SIG-M5 (cell line): ENCODE data around the gene PSD2.

Source experiments
- DNase-seq: peaks from one replicate; lab custom pipeline; 2025; lab: John Stamatoyannopoulos, UW

PSD2 gene

DNA sequence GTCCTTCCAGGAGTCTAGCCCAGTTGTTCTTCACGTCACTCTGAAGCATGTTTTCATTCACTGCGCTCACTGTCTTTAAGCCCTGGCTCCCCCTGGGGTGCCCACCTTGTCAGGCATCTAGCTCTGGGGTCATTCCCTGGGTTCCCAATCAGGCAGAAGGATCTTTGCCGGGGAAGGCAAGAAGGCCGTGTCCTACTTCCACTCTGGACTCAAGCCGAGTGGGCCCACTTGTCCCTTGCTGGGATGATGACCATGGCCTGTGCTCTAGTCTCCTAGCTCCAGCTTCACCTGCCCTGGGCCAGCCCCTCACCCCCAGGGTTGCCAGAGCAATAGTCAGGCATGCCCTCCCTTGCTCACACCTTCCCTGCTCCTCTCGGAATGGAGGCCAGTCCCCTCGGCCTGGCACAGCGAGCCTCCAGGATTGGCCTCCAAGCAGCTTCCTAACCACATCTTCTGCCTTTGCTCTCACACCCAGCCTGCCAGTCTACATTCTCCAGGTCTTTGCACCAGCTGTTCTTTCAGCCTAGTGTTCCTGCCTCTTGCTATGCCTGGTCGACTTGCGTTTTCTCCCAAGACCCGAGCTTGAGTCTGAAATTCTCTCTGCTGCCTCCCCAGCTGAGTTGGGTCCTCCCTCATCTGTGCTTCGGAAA lies 32.2 kb upstream of the PSD2 start:
- no peak for DNase-seq

DNA sequence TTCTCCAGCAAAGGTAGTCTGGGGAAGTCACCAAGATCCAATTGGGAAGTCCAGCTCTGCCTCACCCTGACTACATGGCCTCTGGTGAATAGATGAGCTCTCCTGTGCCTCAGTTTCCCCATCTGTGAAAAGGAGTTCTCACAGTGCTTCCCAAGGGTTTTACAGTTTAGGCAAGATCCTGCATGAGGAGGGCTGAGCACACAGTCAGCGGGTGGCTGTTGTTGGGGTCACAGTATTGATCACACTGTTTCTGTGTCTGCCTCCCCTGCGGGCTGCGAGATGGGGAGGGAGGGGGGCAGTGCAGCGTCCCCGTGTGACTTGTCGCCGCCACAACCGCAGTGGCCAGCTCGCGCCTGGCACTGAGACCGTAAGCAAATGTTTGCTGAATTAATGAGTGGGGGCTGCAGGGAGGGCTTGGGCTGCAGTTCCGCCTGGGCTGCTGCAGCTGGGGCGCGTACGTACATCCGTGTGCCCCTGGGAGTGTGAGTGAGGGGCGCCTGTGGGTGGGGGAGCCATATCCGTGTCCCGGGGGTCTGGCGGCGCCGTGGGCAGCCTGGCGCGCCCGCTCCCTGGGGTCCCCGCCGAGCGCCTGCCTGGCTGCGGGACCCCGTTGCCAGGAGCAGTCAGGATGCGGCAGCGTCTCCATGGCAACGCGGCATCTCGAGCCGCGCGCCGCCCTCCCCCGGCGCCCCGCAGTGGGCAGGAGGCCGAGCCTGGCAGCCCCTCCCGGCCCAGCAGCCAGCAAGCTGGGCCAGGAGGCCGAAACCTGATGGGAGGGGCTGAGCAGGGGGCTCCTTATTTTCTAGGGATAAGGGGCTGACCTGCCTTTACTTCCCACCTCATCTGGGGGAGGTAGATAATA lies 31.4 kb upstream of the PSD2 start:
- DNase-seq: no peak

GRCh38 chr5:139764886-139765408 lies 30.7 kb upstream of the PSD2 start:
- DNase-seq: no peak

- no peak for DNase-seq
Measured at GRCh38 chr5:139765409-139766217, 30.0 kb upstream of the PSD2 start.

DNA sequence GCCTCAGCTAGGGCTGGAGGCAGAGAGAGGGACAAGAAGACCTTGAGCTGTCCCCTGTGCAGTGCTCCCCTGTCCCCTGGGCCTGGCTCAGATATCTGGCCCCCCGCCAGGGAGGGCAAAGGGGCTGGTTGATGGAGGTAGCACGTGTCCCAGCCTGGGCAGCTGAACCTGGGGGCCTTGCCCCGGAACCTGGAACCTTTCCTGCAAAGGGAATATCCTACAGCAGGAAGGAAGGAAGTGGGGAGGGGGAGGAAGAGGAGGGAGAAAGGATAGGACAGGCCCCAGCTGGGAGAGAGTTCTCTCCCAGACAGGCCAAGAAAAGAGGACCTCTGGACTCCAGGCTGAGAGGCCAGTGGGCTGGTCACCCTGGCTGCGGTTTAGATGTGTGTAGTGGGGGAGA lies 27.6 kb upstream of the PSD2 start:
- DNase-seq: no peak

DNA sequence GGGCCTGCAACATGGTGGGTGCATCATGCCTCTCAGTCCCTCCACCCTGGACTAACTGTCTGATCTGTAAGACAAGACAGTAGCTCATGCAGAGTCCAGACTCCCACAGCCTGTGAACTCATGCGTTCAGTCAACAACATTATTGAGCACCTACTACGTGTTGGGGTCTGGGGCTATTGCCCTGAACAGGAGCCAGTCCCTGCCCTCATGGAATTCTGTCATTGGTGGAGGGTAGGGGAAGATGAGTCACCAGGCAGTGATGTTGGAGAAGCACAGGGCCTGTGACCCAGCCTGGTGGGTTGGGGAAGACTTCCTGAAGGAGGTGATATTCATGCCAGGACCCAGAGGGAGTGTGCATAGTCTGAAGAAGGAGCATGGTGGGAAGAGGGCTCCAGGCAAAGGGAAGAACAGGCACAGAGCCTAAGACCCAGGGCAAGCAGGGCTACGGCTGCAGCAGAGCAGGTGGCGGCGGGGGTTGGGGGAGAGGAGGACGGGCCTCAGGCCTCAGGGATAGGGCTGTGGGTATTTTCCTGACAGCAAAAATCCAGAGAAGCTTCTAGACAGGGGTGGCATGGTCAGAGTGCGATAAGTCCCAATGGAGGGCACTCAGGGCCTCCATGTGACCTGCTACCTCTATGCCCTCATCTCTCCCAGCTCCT lies 26.7 kb upstream of the PSD2 start:
- DNase-seq: no peak

- no peak for DNase-seq
Measured at GRCh38 chr5:139769477-139769876, 26.1 kb upstream of the PSD2 start.

GRCh38 chr5:139770722-139771121 lies 24.9 kb upstream of the PSD2 start:
- DNase-seq: no peak

- no peak for DNase-seq
Measured at GRCh38 chr5:139772089-139772791, 23.4 kb upstream of the PSD2 start.

DNA sequence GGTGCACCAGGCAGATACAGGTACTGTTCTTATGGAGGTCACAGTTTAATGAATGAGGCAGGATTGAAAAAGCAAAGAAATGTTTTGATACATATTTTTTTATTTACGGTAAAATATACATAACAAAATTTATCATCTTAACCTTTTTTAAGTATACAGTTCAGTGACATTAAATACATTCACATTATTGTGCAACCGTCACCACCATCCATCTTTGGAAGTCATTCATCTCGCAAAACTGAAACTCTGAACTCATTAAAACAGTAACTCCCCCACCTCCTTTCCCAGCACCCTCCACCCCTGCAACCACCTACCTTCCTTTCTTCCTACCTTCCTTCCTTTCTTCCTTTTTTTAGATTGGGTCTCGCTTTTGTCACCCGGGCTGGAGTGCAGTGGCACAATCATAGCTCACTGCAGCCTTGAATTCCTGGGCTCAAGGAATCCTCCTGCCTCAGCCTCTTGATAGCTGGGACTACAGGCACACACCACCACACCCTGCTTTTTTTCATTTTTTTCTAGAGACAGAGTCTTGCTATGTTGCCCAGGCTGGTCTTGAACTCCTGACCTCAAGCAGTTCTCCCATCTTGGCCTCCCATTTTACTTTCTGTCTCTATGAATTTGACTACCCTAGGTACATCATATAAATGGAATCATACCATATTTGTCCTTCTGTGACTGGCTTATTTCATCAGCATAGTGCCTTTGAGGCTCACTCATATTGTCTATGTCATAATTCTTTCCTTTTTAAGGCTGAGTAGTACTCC lies 22.5 kb upstream of the PSD2 start:
- DNase-seq: no peak

DNA sequence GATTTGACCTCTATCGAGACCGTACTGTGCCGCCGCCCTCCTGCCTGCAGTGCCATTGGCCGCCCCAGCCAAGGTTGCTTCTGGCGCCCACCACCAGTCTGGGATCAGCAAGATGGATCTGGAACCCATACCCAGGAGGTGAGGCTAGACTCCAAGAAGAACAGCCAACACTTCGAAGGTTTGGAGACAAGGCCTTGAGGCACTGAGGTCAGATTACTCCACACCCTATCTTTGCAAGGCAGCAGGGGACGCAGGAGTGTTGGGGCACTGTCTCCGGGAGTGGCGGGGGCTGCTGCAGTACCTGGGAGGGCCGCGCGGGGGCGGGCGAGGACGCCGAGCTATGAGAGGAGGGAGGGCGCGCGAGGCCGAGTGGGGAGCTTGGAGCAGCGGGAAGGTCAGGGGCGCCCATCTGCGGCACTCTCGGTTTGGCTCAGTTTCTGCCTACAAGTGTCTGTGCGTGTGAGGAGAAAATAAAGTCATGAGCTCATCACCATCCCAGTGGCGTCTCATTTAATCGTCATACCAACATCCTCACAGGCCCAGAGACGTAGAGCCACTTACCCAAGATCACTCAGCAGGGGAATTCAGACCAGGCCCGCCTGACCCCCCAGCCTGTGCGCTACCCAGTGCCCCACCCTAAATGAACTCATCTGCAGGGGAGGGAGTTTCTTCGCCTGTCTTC lies 20.5 kb upstream of the PSD2 start:
- DNase-seq: peak; percentile 25

- DNase-seq: no peak
Measured at GRCh38 chr5:139775872-139776271, 19.7 kb upstream of the PSD2 start.

DNA sequence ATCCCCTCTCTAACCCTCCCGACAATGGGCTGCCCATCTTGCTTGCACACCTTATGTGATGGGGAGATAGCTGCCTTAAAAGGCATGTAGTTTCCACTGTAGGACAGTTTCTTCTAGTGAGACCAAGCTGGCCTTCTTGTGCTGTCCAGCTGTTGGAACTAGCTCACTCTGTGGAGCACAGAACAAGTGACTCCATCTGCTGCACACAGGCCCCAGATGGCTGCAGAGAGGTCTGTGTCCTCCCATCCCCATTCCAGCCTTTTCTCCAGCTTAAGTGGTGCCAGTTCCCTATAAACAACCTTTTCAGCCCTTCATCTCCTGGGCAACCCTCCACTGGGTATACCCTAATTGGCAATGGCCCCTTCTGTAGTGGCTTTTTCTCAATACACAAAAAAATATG lies 18.7 kb upstream of the PSD2 start:
- DNase-seq: no peak

DNA sequence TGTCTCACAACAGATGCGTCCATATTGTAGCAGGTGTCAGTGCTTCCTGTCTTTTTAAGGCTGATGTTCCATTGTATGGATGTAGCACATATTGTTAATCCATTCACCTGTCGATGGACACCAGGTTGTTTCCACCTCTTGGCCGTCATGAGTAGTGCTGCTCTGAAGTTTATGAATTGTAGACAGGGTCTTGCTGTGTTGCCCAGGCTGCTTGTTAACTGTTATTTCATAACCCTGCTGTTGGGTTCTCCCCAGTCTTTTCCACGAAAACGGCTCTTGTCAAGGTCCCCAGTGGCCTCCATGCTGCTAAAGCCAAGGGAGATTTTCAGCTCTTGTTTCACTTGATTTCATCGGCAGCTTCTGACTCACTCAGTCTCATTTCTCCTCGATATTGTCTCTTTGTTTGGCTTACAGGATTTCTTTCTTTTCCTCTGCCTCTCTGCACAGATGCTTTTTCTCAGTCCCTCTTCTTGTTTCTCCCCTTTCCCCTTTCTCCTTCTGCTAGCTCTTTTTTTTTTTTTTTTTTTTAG lies 12.1 kb upstream of the PSD2 start:
- no peak for DNase-seq

DNA sequence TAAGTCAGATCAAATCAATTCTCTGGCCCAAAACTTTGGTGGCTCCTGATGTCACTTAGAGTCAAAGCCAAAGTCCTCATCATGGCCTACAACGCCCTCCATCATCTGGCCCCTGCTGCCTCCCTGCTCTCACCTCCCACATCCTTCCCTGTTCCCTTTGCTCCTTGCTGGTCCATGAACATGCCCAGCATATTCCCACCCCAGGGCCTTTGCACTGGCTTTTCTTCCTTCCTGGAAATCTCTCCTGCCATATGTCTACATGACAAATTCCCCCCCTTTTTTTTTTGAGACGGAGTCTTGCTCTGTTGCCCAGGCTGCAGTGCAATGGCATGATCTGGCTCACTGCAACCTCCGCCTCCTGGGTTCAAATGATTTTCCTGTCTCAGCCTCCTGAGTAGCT lies 11.1 kb upstream of the PSD2 start:
- no peak for DNase-seq

DNA sequence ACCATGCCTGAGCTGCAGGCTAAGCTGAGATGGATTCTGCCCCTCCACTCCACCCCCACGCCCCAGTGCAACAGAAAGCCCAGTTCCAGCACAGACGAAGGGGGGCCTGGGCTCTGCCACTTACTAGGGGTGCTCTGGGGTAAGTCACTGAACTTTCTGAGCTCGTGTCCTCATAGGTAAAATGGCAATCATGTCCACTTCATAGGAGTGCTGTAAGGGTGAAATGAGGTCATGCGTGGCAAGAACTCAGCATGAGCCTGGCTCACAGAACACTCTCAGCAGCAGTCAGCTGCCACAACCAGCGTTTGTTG lies 8.4 kb upstream of the PSD2 start:
- no peak for DNase-seq

GRCh38 chr5:139787568-139788293 lies 7.9 kb upstream of the PSD2 start:
- DNase-seq: no peak

DNA sequence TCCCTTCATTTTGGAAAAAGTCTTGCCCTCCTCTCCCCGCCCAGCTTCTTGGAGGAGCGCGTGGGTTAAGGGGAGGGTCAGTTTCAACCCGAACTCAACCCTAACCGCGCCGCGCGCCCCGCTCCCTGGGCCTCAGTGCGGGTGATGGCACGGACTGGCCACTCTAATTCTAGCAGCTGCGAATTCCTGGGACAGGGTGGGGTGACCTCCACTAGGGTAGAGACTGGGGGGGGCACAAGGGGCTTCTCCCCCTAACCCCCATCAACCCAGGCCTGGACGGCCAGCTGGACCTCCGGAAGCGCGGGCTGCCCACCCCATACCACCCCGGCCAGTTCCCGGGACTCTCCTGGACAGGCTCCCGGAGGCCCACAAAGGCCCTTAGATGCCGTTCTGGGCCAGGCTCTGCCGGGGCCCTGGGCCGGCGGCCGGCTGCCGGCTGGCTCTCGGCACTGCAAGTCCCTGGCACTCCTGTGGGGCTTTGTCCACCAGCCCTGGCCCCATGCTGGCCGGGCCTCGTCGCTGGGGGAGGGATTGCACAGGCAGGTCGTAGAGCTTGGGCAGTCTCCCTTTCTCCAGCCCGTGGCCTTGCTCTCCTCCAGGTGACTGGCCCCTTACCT lies 7.2 kb upstream of the PSD2 start:
- no peak for DNase-seq
